ENCODE results near the gene MKRN2. TPM values are rescaled to one million over a fixed set of nuclear protein-coding genes. Genes with fewer than 3 reads are reported as not detected.
A peak's percentile ranks its signal among the peaks of the same experiment; 100 is the strongest.
"Not testable (repeated sequence)": the region's sequence is repeated elsewhere in the genome, so short reads cannot be mapped to it uniquely, and the experiment has no call there.

MKRN2 gene
- total RNA-seq, 2 experiments from 2014 or later: 19.0 to 20.3 TPM

- DNase-seq (no peak), ATAC-seq (ENCODE audit: poor library complexity) (no peak)
- no peak overlapping the region for H3K27ac ChIP-seq (ENCODE audit: low read depth in 1 of 2, low read length in 2 of 2)
- H3K36me3 ChIP-seq (ENCODE audit: insufficient read depth, low read length): peaks cover 24% of the 10 kb centered on the region
- H3K4me3 Mint-ChIP-seq: no peak overlapping the region
- H3K4me1 Mint-ChIP-seq (ENCODE audit: low read depth): peaks cover 57% of the 10 kb centered on the region
- POLR2A ChIA-PET: interaction anchor here (1.2 kb wide), 1 partner anchor 43 kb away, joined by 5 read pairs; the partner anchor contains the start of gene RAF1
- no peaks in the 10 kb centered on the region for H3K9me3 Mint-ChIP-seq
- H3K4me1 ChIP-seq (ENCODE audit: insufficient read depth, low read length): peaks cover 21% of the 10 kb centered on the region
- peaks cover 27% of the 10 kb centered on the region for H3K36me3 Mint-ChIP-seq (ENCODE audit: low read depth)
- no peaks in the 10 kb centered on the region for H3K27me3 ChIP-seq (ENCODE audit: control insufficient read depth in 1 of 2, insufficient read depth in 2 of 2, low read length in 2 of 2)
- no peaks in the 10 kb centered on the region for H3K9me3 ChIP-seq (ENCODE audit: control insufficient read depth in 1 of 2, insufficient read depth in 1 of 2, low read length in 2 of 2)
- peak overlapping the region; percentile 65 for H3K27ac Mint-ChIP-seq
- no peaks in the 10 kb centered on the region for H3K27me3 Mint-ChIP-seq
- CTCF ChIA-PET: no interaction called here
- TF ChIP-seq, protein P1, sequence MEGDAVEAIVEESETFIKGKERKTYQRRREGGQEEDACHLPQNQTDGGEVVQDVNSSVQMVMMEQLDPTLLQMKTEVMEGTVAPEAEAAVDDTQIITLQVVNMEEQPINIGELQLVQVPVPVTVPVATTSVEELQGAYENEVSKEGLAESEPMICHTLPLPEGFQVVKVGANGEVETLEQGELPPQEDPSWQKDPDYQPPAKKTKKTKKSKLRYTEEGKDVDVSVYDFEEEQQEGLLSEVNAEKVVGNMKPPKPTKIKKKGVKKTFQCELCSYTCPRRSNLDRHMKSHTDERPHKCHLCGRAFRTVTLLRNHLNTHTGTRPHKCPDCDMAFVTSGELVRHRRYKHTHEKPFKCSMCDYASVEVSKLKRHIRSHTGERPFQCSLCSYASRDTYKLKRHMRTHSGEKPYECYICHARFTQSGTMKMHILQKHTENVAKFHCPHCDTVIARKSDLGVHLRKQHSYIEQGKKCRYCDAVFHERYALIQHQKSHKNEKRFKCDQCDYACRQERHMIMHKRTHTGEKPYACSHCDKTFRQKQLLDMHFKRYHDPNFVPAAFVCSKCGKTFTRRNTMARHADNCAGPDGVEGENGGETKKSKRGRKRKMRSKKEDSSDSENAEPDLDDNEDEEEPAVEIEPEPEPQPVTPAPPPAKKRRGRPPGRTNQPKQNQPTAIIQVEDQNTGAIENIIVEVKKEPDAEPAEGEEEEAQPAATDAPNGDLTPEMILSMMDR (IDR thresholded peaks at IDR 0.05): no peak
- intact Hi-C loops (cut with DNase I, micrococcal nuclease): no loop called here
- no peak overlapping the region for H3K4me3 ChIP-seq (ENCODE audit: low read length)
These were observed 63.8 kb downstream of the MKRN2 start for GRCh38 chr3:12620729-12621128.

DNA sequence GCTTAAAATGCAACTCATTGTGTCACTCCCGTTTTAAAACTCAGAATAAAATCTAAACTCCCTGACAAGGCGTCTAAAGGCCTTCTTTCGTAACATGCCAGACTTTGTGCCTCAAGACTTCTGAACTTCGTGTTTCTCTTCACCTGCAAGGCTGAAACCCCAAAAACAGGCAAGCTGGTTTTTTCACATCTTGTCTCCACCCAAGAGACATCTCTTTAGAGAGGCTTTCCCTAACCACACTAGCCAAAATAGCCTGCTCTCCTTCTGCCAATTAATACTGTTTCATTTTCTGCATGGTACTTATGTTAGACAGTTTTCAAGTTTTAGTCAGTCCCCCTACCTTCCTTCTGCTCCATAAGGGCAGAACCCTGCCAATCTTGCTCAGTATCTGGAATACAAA, 65.4 kb downstream of the MKRN2 start:
- ChIA-PET POLR2A (interaction anchor here (0.9 kb wide), 1 partner anchor 41 kb away, joined by 3 read pairs; the partner anchor contains the start of gene RAF1), CTCF (interaction anchor here (1.2 to 1.3 kb wide), 2 partner anchors 10 to 37 kb away, joined by 3 read pairs; no protein-coding TSS in a partner anchor)
- Mint-ChIP-seq H3K27ac (peak overlapping the region; percentile 65), H3K36me3 (ENCODE audit: low read depth) (peaks cover 17% of the 10 kb centered on the region), H3K4me1 (ENCODE audit: low read depth) (peaks cover 61% of the 10 kb centered on the region), H3K4me3 (no peak overlapping the region), H3K27me3 (no peaks in the 10 kb centered on the region), H3K9me3 (no peaks in the 10 kb centered on the region)
- ATAC-seq (ENCODE audit: poor library complexity): no peak
- Histone ChIP-seq H3K4me1 (ENCODE audit: insufficient read depth, low read length) (peaks cover 32% of the 10 kb centered on the region), H3K27me3 (ENCODE audit: control insufficient read depth in 1 of 2, insufficient read depth in 2 of 2, low read length in 2 of 2) (no peaks in the 10 kb centered on the region), H3K9me3 (ENCODE audit: control insufficient read depth in 1 of 2, insufficient read depth in 1 of 2, low read length in 2 of 2) (no peaks in the 10 kb centered on the region), H3K27ac (ENCODE audit: low read depth in 1 of 2, low read length in 2 of 2) (no peak overlapping the region), H3K4me3 (ENCODE audit: low read length) (no peak overlapping the region), H3K36me3 (ENCODE audit: insufficient read depth, low read length) (peaks cover 13% of the 10 kb centered on the region)
- no peak for DNase-seq
- TF ChIP-seq, protein P1 (IDR thresholded peaks at IDR 0.05): no peak
- intact Hi-C loops (cut with DNase I, micrococcal nuclease): no loop called here

- Histone ChIP-seq H3K27ac (ENCODE audit: low read depth in 1 of 2, low read length in 2 of 2) (no peak overlapping the region), H3K4me1 (ENCODE audit: insufficient read depth, low read length) (peaks cover 43% of the 10 kb centered on the region), H3K4me3 (ENCODE audit: low read length) (no peak overlapping the region), H3K36me3 (ENCODE audit: insufficient read depth, low read length) (no peaks in the 10 kb centered on the region), H3K9me3 (ENCODE audit: control insufficient read depth in 1 of 2, insufficient read depth in 1 of 2, low read length in 2 of 2) (no peaks in the 10 kb centered on the region), H3K27me3 (ENCODE audit: control insufficient read depth in 1 of 2, insufficient read depth in 2 of 2, low read length in 2 of 2) (no peaks in the 10 kb centered on the region)
- H3K9me3 Mint-ChIP-seq: no peaks in the 10 kb centered on the region
- intact Hi-C loops (cut with DNase I, micrococcal nuclease): no loop called here
- H3K4me1 Mint-ChIP-seq (ENCODE audit: low read depth): peaks cover 67% of the 10 kb centered on the region
- H3K36me3 Mint-ChIP-seq (ENCODE audit: low read depth): peaks cover 8% of the 10 kb centered on the region
- no peaks in the 10 kb centered on the region for H3K27me3 Mint-ChIP-seq
- H3K4me3 Mint-ChIP-seq: no peak overlapping the region
- ATAC-seq (ENCODE audit: poor library complexity) (no peak), DNase-seq (no peak)
- CTCF ChIA-PET: no interaction called here
- TF ChIP-seq, protein P1 (IDR thresholded peaks at IDR 0.05): no peak
- POLR2A ChIA-PET: interaction anchor here (0.7 kb wide), 1 partner anchor 20 kb away, joined by 3 read pairs; no protein-coding TSS in a partner anchor
- peak overlapping the region; percentile 10 for H3K27ac Mint-ChIP-seq
These were observed 67.2 kb downstream of the MKRN2 start for GRCh38 chr3:12624056-12624455.

GRCh38 chr3:12624964-12625363, 68.1 kb downstream of the MKRN2 start:
- DNase-seq; H3K9me3 Mint-ChIP-seq; H3K27me3 ChIP-seq (ENCODE audit: control insufficient read depth in 1 of 2, insufficient read depth in 2 of 2, low read length in 2 of 2); H3K27ac ChIP-seq (ENCODE audit: low read depth in 1 of 2, low read length in 2 of 2); H3K9me3 ChIP-seq (ENCODE audit: control insufficient read depth in 1 of 2, insufficient read depth in 1 of 2, low read length in 2 of 2); CTCF ChIA-PET; H3K36me3 ChIP-seq (ENCODE audit: insufficient read depth, low read length); H3K4me3 ChIP-seq (ENCODE audit: low read length); ATAC-seq (ENCODE audit: poor library complexity); H3K27me3 Mint-ChIP-seq: not testable (repeated sequence)
- Mint-ChIP-seq H3K4me1 (ENCODE audit: low read depth) (peaks cover 75% of the 10 kb centered on the region), H3K36me3 (ENCODE audit: low read depth) (peaks cover 11% of the 10 kb centered on the region), H3K27ac (peak overlapping the region; percentile 82), H3K4me3 (peak overlapping the region; percentile 82)
- intact Hi-C loops (cut with DNase I, micrococcal nuclease): loop anchor here in 1 of 2 experiments (5.0 kb wide), 1 partner anchor 37 kb away; the partner anchor contains the start of gene RAF1
- POLR2A ChIA-PET: interaction anchor here (0.9 kb wide), 1 partner anchor 9 kb away, joined by 3 read pairs; no protein-coding TSS in a partner anchor
- peaks cover 43% of the 10 kb centered on the region for H3K4me1 ChIP-seq (ENCODE audit: insufficient read depth, low read length)

Data from CD4-positive, alpha-beta T cell (primary cell).